Left lung (tissue), 14 donors: ENCODE data around the gene REG1B. TPM values are rescaled to one million over a fixed set of nuclear protein-coding genes. Genes with fewer than 3 reads are reported as not detected.

Source experiments
- ATAC-seq: fragments of 200-7000 bp; cut with Tn5 transposase; one replicate; pipeline ENCODE4 v1.9.1; 2020; ENCODE audit warnings: moderate library complexity
- DNase-seq, 4 donors: peaks; one replicate each; pipeline ENCODE4 v3.0.0-alpha.2; 2013 to 2020
- H3K27ac ChIP-seq, 2 donors: fragments of 200-600 bp; sonication (generic) in 1 of 2; one replicate each; pipeline versions ENCODE4 v1.5.0 to v1.8.0; 2020 to 2021
- H3K27me3 ChIP-seq, 2 donors: fragments of 200-600 bp; sonication (generic) in 1 of 2; one replicate each; pipeline versions ENCODE4 v1.5.0 to v1.8.0; 2020 to 2021
- H3K36me3 ChIP-seq, 2 donors: fragments of 200-600 bp; sonication (generic) in 1 of 2; one replicate each; pipeline versions ENCODE4 v1.5.0 to v1.8.0; 2020 to 2021
- H3K4me1 ChIP-seq, 2 donors: fragments of 200-600 bp; one replicate each; pipeline ENCODE4 v1.8.0; 2021
- H3K4me3 ChIP-seq, 2 donors: fragments of 200-600 bp; sonication (generic) in 1 of 2; one replicate each; pipeline versions ENCODE4 v1.5.0 to v1.8.0; 2020 to 2021; ENCODE audit warnings: mild to moderate bottlenecking in 1 of 2
- H3K9me3 ChIP-seq, 2 donors: fragments of 200-600 bp; sonication (generic) in 1 of 2; one replicate each; pipeline versions ENCODE4 v1.5.0 to v1.8.0; 2020 to 2021
- CTCF ChIP-seq, 2 donors: fragments of 200-600 bp; sonication (generic) in 1 of 2; IDR thresholded peaks; one replicate each; pipeline versions ENCODE4 v1.5.0 to v1.8.0; 2021; ENCODE audit warnings: antibody characterized with exemption in 2 of 2
- intact Hi-C, 2 donors: fragments of 100-400 bp; cut with DNase I; formaldehyde crosslinking; loops; one replicate each; pipeline versions ENCODE4 v1.11.2 to v1.14.2; 2022
- long read RNA-seq, 12 donors: library from polyadenylated mRNA in 2 of 12; unstranded in 2 of 12; transcript quantifications; one replicate each; pipeline ENCODE4 v2.0.0 and lab custom pipeline, GENCODE V29; 2019 to 2026
- polyA plus RNA-seq, 6 donors: library from polyadenylated mRNA; unstranded; fragments of 120-200 nt; gene quantifications; one replicate each; pipeline ENCODE4 v1.2.1, GENCODE V29; 2013; ENCODE audit not compliant: insufficient read length in 6 of 6
- total RNA-seq, 2 donors: library from RNA; stranded (reverse); fragmentation: NEBNext Ultra II Directional; extraction: Animal tissue kit (Norgen Biotek cat#: 25700); gene quantifications; one replicate each; pipeline ENCODE4 v1.2.1, GENCODE V29; 2021
- donor health status: DM: no; HTN: yes; CAD: no.
- donor health status: DM: no; HTN: no; CAD: no.

REG1B gene
- total RNA-seq (not detected), polyA plus RNA-seq (not detected)
- long read RNA-seq, donor 1: 0 reads
- long read RNA-seq, donor 2: 0 reads
- long read RNA-seq, donor 3: 0 reads
- long read RNA-seq, donor 4: 0 reads
- long read RNA-seq, donor 5: 0 reads
- long read RNA-seq, donor 6: 0 reads
- long read RNA-seq, donor 7: 0 reads
- long read RNA-seq, donor 8: 0 reads
- long read RNA-seq, donor 9: 0 reads
- long read RNA-seq, donor 10: 0 reads
- long read RNA-seq, donor 11: 0 reads
- long read RNA-seq, donor 12: 0 reads

- Histone ChIP-seq H3K27ac (no peak within 1 kb of the TSS), H3K4me1 (no peaks in the 10 kb centered on the region), H3K27me3 (no peaks in the 10 kb centered on the region), H3K36me3 (no peaks in the 10 kb centered on the region), H3K9me3 (peaks cover 0 to 5% of the 10 kb centered on the region in 2 donors), H3K4me3 (no peak within 1 kb of the TSS)
- ATAC-seq: no peak
- no peak for DNase-seq
- intact Hi-C loops: no loop called here
- TF ChIP-seq CTCF (IDR thresholded peaks at IDR 0.05): no peak
Observed at GRCh38 chr2:79087785-79088364, at the start of gene REG1B. Gene REG1B (minus strand): TSS chr2:79087993. CDS start chr2:79087612, 381 bp downstream.

- no peaks in the 10 kb centered on the region for H3K9me3 ChIP-seq
- intact Hi-C loops: no loop called here
- no peaks in the 10 kb centered on the region for H3K4me1 ChIP-seq
- no peaks in the 10 kb centered on the region for H3K36me3 ChIP-seq
- H3K27me3 ChIP-seq: no peaks in the 10 kb centered on the region
- no peak for DNase-seq
- no peak for TF ChIP-seq CTCF (IDR thresholded peaks at IDR 0.05)
- H3K4me3 ChIP-seq: no peak overlapping the region
- no peak overlapping the region for H3K27ac ChIP-seq
- ATAC-seq: no peak
Observed at GRCh38 chr2:79131687-79132086, 43.9 kb upstream of the REG1B start.

- ATAC-seq (no peak), DNase-seq (no peak)
- no peak overlapping the region for H3K27ac ChIP-seq
- no peaks in the 10 kb centered on the region for H3K9me3 ChIP-seq
- TF ChIP-seq CTCF (IDR thresholded peaks at IDR 0.05): no peak
- no peaks in the 10 kb centered on the region for H3K4me1 ChIP-seq
- H3K36me3 ChIP-seq: no peaks in the 10 kb centered on the region
- H3K27me3 ChIP-seq: no peaks in the 10 kb centered on the region
- no peak overlapping the region for H3K4me3 ChIP-seq
- intact Hi-C loops: no loop called here
Observed at GRCh38 chr2:79129804-79130203, 42.0 kb upstream of the REG1B start.

GRCh38 chr2:79129260-79129659 is 41.5 kb upstream of the REG1B start:
- Histone ChIP-seq H3K4me1 (no peaks in the 10 kb centered on the region), H3K27me3 (no peaks in the 10 kb centered on the region), H3K4me3 (no peak overlapping the region), H3K36me3 (no peaks in the 10 kb centered on the region), H3K9me3 (no peaks in the 10 kb centered on the region), H3K27ac (no peak overlapping the region)
- ATAC-seq (no peak), DNase-seq (no peak)
- TF ChIP-seq CTCF (IDR thresholded peaks at IDR 0.05): no peak
- intact Hi-C loops: no loop called here

GRCh38 chr2:79128406-79128805 is 40.6 kb upstream of the REG1B start:
- TF ChIP-seq CTCF (IDR thresholded peaks at IDR 0.05): no peak
- DNase-seq (no peak), ATAC-seq (no peak)
- H3K27ac ChIP-seq: no peak overlapping the region
- intact Hi-C loops: no loop called here
- H3K9me3 ChIP-seq: no peaks in the 10 kb centered on the region
- no peaks in the 10 kb centered on the region for H3K27me3 ChIP-seq
- H3K4me1 ChIP-seq: no peaks in the 10 kb centered on the region
- no peak overlapping the region for H3K4me3 ChIP-seq
- no peaks in the 10 kb centered on the region for H3K36me3 ChIP-seq
